ENCODE data around the gene FGR.
A peak's percentile ranks its signal among the peaks of the same experiment; 100 is the strongest.
"Not testable (repeated sequence)": the region's sequence is repeated elsewhere in the genome, so short reads cannot be mapped to it uniquely, and the experiment has no call there.

FGR gene

DNA sequence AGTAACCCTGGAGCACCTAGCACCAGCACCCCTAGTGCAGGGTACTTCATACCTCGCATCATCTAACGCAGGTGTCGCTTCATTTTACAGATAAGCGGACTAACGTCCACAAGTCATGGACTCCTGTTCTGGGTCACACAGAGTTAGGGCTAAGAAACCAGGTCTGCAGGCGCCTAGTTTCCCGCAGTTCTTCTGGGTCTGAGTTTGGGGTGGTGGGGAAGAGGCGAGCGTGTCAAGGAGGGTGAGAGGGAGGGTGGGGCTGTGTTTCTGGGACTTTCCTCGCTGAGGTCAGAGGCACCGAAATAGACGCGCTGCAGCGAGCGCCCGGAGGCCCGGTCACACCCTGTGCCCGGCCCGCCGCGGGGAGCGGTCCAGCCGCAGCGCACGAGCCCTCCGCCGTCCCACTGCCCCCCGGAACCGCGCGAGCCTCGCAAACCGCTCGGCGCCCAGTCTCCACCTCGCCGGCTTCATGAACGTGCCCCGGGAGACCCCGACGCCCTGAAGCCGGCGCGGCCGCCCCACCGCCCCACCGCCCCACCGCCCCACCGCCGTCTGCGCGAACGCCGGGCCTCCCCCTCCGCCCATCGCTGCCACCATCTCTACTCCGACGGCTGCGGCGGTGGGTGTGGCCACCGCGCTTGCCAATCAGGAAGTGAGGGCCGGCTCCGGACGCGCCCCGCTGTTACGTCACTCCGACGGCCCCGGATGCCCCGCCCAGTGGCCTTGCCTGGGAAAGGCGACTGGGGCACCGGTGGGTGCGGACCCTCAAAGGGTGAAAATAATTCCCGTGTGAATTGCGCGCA is 24.7 kb upstream of the FGR start:
- peak; percentile 78 for DNase-seq (ENCODE audit: low read depth)

DNA sequence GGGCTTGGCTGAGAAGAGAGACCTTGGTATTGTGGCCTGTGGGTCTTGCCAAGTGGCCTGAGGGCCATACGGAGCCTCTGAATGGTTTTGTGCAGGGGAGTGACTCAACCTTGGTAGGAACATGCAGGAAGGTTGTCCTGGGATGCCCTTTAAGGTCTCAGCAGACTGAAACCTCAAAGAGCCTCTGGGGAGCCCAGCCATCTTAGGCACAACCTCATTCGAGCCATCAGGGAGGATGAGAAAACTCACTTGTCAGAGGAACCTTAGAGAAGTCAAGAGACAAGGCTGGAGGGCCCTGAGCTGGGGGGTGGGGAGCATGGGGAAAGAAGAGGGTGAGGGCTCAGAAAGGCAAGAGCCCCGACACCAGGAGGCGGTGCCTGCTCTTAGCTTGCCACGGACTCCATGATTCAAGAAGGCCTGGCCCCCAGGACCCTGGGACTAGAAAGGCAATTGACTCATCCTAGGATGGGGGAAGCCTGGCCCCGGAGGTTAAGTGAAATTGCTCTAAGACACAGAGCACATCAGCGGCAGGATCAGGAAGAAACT is 24.0 kb upstream of the FGR start:
- DNase-seq (ENCODE audit: low read depth): peak; percentile 77

DNA sequence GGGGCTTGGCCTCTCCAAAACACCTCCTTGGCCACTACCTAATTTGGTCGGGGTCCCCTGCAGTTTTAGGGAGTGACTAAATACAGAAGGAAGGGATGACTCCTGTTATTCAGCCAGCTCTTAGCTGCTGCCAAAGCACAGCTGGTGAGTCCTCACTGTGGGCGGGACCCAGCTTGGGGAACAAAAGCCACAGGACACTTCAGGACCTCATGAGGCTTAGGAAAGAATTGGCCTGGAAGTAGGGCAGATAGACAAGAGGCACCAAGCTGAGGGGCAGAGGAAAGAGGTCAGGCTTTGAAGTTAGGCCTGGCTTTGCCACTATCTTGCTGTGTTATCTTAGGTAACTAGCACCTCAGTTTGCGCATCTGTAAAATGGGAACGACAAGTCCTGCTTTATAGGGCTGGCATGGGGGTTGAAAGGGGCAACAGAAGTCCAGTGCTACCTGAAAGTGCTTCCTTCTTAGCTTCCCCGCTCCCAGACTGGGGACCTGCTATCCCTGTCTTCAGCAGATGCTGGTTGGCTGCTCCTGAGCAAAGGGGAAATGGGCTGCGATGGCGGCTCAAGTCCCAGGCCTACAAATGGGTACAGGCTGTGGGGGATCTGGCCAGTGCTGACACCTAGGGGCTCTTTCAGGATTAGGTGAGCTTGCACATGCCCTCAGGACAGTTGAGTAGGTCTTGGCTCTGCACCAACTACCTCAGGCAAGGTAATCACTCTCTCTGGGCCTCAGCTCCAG is 21.3 kb upstream of the FGR start:
- peak; percentile 72 for DNase-seq (ENCODE audit: low read depth)

DNA sequence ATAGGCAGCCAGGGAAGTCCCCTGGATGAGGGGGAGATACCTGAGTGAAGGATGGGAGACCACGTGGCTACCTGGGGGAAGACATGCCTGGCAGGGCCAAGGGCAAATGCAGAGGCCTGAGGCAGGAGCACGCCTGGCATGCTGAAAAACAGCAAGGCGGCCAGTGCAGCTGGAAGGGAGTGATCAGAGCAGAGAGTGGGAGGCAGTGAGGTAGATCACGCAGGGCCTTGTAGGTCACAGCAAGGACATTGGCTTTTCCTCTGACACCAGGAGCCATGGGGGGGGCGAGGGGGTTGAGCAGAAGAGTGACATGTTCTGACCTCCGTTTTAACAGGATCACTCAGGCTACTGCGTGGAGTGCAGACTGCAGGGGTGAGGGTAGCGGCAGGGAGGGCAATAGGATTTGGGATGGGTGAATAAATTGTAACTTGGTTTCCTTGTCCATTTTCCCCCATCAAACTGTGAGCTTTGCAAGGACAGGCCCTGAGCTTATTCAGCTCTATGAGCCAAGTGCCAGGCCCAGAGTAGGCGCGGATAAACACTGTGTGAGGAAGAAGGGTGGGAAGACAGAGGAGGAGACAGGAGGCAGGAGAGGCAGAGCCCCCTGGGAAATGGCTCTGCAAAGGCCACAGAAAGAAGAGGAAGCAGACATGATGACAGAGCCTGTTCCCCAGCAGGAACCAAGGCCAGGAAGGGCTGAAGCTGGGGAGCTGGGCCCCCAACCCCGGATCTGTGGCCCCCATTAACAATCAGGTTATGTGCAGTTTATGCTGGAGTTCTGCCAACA is 20.4 kb upstream of the FGR start:
- DNase-seq (ENCODE audit: low read depth): no peak

DNA sequence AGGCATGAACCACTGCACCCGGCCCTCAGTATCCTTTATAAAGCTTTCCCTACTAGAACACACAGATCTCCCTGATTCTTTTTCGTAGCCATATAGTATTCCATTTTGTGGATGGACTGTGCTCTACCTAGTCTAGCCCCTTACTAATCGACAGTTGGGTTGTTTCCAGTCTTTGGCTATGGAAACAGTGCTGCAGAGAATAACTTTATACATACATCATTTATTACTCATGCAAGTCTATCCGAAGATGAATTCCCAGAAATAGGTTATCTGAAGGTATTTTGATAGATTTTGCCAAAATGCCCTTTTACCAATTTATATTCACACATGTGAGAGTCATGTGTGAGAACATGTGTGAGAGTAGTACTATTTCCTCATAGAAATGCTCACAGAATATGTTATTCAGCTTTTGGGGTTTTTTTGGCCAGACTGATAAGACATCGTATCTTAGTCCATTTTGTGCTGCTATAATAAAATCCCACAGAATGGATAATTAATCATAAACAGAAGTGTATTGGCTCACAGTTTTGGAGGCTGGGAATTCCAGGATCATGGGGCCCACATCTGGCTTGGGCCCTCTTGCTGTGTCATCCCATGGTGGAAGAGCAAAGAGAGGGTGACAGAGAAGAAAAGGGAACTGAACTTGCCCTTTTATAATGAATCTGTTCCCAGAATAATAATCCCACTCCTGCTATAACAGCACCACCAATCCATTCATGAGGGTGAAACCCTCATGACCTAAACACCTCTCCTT is 17.3 kb upstream of the FGR start:
- DNase-seq (ENCODE audit: low read depth): no peak

DNA sequence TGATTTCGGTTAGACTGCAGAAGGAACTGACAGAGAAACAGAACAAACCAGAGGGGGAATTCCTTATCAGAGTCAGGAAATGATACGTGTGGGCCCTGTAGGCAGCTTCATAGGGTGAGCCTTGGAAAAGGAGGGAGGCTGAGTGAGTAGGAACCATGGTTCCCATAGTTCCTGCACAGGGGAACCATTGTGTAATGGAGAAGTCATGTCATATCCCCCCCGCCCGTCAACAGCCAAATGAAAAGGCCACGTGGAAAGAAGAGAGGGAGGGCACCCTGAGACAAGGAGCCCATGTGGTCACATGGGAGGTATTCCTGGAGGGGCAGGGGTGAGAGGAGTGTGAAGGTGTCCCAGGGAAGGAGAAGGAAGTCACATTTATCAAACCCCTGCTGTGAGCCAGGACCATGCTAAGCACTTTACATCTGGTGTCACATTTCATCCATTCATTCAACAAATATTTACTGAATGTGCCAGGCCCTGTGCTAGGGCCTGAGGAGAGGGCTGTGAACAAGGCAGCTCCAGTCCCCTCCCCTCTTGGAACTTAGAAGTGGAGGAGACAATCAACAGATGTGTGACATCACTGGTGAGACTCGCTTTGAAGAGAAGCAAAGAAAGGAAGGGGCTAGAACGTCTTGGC is 15.7 kb upstream of the FGR start:
- peak; percentile 49 for DNase-seq (ENCODE audit: low read depth)

DNA sequence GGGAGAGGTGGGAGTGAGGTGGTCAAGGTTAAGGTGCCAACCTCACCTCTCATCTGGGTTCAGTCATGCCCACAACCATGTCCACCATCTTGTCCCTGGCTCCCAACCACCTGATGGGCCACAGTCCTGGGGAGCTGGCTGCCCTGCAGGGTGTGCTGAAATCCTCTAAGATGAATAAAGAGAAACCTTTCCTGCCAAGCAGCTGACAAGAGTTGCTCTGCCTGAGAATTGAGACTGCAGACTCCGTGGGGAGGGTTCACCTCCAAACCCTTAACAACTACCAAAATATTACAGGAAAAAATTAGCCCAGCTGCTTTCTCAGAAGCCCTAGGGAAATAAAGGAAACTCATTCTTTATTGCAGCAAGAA is 15.2 kb upstream of the FGR start:
- DNase-seq (ENCODE audit: low read depth): no peak

DNA sequence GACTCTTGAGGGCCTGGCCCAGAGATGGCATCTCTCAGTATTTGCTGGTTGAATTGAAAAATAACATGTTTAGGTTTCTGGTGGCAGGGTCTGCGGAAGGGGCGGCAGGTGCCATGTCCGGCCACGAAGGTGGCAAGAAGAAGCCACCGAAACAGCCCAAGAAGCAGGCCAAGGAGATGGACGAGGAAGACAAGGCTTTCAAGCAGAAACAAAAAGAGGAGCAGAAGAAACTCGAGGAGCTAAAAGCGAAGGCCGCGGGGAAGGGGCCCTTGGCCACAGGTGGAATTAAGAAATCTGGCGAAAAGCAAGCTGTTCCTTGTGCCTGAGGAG is 14.3 kb upstream of the FGR start:
- DNase-seq (ENCODE audit: low read depth): no peak

DNA sequence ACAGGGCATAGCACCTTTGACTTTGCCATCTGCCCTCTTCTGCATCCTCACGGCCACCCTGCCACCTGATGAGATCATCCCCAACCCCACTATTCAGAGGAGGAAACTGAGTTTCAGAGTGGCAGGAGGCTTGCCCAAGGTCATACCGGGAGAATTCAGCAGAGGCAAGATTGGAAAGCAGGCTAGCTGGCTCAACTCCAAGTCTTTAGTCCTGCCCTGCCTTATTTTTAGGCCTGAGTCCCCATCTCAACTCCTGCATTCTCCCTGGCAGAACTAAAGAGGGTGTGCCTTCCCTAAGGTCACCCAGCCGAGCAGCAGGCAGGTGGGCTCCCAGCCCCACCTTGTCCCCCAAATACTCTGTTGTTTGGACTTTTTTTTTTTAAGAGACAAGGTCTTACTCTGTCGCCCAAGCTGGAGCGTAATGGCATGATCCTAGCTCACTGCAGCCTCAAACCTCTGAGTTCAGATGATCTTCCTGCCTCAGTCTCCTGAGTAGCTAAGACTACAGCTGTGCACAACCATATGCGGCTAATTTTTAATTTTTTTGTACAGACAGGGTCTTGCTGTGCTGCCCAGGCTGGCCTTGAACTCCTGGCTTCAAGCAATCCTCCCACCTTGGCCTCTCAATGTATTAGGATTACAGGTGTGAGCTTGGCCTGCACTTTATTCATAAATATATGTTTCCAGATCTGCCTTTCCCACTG is 13.8 kb upstream of the FGR start:
- no peak for DNase-seq (ENCODE audit: low read depth)

DNA sequence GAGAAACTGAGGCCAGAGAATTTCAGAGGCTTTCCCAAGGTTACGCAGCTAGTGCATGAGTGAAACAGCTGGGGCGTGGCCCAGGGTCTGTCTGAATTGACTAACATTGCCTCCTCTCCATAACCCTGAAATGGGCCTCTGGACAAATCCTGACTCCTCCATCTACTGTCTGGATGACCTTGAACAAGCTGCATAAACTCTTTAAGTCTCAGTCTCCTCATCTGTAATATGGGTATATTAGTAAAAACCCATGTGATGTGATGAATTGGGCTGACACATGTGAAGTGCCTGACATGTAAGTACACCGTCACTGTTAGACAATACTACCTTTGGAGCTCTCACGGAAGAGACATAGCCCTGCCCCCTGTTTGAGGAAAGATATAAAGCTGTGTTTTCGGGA is 12.3 kb upstream of the FGR start:
- DNase-seq (ENCODE audit: low read depth): no peak

DNA sequence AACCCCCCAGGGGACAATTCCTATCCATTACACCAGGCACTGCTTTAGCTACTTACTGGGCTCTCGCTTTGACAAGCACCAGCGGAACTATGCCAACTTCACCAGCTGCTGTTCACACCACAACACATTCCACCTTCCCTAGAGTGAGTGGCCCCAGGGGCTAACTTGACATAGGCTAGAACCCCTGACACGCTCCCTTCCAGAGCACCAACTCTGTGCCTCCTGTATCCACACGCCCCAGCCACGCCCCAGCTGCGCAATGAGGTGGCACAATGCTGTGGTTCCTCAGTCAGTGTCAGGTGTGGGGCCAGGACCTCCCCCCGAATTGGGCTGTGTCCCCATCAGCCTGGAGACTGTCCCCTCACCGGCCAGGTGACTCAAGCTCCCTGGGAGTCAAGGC is 11.7 kb upstream of the FGR start:
- DNase-seq (ENCODE audit: low read depth): no peak

DNA sequence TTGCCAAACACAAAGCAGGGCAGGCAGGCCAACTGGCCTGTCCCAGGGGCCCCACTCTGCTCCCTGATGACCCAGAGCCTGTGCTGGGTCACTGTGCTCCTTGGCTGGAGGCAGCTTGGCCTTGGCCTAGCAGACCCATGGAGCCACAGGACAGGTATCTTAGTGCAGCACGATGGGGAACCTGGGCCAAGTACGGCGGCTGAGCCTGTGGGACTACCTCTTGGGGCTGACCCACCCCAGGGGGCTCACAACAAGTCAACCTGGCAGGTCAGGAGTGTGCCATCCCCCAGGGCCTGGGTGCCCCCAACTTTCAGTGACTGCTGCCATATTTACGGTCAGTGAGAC is 10.1 kb upstream of the FGR start:
- no peak for DNase-seq (ENCODE audit: low read depth)

DNA sequence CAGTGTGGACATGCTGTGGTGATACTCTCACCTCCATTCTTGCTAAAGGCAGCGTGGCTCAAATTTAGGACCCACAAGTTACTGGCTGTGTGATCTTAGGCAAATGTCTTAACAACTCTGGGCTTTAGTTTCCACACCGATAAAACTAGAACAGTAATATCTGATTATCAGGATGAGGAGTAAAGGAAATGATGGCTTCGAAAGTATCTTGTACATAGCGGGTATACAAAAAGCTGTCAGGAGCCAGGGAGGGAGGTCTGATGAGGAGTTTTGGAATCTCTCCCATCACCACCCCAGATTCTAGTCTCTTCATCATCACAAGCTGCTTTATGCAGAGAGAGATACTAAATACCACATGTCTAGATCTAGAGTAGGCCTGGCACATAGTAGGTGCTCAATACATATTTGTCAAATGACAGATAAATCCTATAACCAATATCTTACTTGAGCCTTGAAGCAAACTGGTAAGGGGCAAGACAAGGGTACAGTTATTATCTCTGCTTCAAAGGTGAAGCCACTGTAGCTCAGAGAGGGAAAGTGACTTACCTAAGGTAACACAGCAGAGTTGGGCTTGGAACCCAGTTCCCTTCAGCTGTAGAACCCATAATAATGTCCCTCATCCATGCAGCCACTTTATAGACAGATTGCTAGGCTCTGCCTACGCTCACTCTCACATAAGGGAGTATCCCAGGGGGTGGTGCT is 9.5 kb upstream of the FGR start:
- DNase-seq (ENCODE audit: low read depth): no peak

DNA sequence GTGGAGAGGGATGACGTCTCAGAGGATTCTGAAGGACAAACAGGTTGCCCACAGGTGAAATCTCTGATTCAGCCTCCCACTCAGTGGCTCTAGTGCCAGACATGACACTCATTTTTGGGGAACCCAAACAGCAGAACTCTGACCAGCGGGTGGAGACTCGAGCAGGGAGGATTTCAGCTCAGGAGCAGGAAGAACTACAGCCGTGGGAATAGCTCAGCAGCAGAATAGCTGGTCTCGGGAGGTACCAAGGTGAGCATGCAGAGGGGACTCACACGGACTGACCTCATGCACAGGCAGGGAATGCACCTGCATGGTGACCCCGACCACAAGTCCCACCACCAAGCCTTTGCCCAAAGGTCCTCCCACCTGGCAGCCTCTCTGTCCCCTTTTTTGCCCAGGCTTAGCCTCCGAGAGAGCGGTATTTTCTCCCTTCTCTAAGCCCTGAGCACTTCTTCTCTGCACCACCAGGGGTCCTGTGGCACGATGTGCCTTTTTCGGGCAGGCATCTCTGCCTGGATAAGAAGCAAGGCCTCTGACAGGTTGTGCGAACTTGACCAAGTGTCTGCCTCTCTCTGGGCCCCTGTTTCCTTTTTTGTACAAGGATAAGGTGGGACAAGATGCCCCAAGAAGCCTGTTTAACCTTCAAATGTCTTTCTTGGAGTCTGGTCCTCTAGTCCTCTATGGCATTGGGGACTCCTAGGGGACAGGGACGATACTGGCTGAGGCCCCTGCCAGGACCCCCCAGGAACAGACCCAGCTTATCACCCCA is 8.8 kb upstream of the FGR start:
- peak; percentile 41 for DNase-seq (ENCODE audit: low read depth)

DNA sequence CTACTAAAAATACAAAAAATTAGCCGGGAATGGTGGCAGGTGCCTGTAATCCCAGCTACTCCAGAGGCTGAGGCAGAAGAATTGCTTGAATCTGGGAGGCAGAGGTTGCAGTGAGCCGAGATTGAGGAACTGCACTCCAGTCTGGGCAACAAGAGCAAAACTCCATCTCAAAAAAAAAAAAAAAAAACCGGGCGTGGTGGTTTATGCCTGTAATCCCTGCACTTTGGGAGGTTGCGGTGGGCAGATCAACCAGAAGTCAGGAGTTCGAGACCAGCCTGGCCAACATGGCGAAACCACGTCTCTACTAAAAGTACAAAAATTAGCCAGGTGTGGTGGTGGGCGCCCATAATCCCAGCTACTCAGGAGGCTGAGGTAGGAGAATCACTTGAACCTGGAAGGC is 5.5 kb upstream of the FGR start:
- not testable (repeated sequence) for DNase-seq (ENCODE audit: low read depth)

DNA sequence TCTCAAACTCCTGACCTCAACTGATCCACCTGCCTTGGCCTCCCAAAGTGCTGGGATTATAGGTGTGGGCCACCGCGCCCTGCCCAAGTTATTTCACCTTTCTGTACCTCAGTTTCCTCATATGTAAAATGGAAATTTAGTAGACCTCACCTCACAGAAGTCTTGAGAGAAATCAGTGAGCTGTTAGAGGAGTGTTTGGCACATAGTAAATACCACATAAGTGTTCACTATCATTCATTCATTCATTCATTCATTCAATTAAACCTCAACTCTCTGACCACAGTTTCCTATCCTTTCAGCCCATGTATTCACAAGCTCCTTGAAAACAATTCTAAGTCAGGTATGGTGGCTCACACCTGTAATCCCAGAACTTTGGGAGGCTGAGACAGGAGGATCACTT is 3.8 kb upstream of the FGR start:
- no peak for DNase-seq (ENCODE audit: low read depth)

DNA sequence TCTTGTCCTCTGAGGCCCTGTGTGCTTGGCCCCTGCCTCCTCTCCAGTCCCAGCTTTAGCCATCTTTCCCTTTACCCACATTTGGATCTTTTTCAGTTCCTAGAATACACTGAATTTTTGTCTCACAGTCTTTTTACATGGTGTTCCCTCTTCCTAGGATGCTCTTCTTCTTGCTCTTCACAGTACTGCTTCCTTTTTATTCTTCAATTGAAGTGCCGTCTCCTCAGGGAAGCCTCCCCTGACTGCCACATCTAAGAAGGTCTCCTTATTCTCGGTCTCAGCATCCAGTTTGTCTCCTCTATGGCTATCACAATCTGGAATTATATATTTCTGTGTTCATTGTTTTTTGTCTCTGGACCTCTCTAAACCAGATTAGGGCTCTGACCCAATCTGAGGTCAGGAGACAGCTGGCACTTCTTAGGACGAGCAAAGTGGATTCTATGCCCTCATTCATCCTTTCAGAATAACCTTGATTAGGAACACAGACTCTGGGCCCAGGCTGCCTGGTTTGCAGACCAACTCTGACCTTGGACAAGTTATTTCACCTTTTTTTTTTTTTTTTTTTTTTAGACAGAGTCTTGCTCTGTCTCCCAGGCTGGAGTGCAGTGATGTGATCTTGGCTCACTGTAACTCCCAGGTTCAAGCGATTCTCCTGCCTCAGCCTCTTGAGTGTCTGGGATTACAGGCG is 3.2 kb upstream of the FGR start:
- DNase-seq (ENCODE audit: low read depth): no peak

DNA sequence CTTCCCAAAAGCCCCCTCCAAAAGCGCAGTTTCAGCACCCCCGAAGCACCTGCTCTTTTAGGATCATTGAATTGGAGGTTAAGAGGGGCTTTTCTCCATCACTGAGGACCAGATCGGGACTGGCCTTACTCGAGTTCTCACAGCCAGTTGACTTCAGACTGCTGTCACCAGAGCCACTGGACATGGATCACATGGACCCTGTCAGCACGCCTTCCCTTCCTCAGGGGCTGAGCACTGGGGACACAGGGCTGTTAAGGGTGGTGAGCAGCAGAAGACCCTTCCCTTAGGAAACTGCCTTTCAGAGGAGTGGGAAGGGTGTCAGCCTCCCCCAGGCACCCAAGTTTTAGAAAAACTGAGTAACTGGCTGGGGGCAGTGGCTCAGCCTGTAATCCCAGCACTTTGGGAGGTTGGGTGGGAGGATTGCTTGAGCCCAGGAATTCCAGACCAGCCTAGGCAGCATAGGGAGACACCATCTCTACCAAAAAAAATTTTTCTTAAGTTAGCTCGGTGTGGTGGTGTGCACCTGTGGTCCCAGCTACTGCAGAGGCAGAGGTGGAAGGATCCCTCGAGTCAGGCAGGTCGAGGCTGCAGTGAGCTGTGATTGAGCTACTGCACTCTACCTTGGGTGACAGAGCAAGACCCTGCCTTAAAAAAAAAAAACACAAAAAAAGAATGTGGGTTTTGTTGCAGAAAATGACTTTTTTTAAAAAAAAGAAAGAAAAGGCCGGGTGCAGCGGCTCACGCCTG is 584 bp upstream of the FGR start:
- no peak for DNase-seq (ENCODE audit: low read depth)
